Stimulated activated CD8-positive, alpha-beta memory T cell treated with anti-CD3 and anti-CD28 coated beads, Interleukin-4, amount 100 ng/mL, for 48 hours (primary cell): ENCODE results near the gene LACRT.

Source experiments
- DNase-seq: peaks from one replicate; pipeline ENCODE4 v3.0.0-alpha.2; 2020

Gene LACRT

DNA sequence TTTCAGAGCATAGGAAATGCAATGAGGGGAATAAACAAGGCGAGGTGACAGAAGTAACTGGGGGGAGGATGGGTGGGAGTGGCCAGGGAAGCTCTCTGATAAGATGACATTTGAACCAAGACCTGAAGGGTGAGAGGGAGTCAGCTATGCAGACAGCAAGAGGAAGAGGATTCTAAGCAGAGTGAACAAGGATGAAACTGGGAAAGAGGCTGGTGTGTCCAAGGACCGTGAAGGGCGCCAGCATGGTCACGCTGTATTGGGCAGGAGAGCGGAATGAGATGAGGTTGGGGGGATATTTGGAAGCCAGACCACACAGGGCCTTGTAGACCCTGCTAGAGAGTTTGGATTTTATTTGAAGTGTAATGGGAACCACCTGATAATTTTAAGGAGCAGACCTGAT is 35.7 kb downstream of the LACRT start:
- DNase-seq: no peak

DNA sequence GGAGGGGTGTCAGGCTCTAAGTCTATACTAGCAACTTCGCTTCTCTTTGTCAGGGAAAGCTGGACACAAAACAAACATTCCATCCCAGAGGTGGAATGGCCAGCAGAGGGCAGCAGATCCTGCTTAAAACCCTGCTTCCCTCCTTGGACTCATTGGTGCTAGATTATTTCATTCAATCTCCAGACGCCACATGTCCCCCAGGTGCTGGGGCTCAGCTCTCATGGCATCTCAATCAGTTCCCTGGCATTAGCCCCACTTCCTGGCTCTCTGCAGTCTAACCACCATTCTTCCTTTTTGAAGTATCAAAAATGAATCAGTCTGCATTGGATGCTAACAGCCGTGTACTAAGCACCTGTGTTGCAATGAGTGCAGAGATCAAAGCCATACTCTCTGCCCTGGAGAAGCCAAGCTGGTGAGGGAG is 38.2 kb downstream of the LACRT start:
- peak; percentile 81 for DNase-seq

GRCh38 chr12:54595471-54595870 is 39.2 kb downstream of the LACRT start:
- DNase-seq: no peak

- DNase-seq: no peak
Measured at GRCh38 chr12:54593725-54594124, 41.0 kb downstream of the LACRT start.

DNA sequence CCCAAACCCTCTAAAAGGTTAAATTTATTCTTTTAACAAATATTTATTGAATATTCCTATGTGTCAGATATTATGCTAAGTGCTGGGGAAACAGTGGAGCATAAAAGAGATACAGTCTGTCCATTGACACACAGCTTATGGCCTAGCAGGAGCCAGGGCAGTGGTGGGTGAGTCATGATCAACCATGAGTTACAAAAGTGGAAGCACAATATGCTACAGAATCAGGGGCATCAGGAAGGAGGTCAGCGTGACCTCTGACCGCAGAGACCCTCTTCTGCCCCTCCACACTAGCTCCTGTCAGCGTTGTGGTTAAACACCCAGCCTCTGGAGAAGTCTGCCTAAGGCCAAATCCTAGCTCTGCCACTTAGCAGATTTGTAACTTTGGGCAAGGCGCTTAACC is 41.6 kb downstream of the LACRT start:
- DNase-seq: no peak

DNA sequence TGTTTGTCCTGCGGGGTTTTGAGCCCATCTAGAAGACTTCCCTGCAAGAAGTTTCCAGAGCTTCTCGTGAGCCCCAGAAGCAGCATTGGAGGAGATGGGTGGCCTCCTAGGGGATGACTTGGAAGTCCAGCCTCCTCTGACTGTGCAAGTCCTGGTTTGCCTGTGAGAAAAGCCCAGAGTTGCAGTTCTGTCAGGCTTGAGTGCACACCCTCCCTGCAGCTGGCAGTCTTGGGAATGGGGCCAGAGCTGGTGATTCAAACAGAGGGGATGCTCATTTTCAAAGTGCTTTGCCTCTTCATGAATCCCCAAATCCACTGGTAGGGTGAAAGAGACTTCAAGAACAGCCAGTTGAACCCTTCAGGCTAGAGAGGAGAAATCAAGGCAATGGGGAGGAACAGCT is 42.4 kb downstream of the LACRT start:
- no peak for DNase-seq

DNA sequence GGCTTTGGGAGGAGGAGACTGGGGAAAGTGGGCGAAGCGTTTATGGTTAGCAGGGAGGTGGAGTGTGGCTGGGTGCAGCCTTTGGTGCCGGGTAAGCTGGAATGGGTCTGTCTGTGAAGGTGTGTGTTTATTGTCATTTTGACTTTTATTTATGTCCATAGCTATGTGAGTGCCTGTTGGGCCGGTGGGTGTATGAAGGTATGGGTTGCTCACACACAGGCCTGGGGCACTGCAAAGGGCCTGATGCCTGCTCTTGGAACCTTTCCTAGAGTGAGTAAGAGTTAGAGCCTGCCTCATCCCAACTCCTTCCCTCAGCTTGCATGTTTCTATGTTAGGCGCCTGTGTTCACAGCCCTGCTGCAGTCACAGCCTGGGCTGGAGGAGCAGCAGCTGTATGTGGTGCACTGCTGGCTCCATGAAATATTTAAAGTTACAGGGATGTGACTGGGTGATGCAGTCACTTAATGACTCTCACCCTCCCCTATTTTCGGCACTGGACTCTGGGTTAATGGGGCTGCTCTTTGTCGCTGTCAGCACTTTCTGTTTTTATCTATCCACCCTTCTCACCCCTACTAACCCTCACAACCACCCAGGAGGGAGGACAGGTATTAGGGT is 43.6 kb downstream of the LACRT start:
- DNase-seq: no peak

DNA sequence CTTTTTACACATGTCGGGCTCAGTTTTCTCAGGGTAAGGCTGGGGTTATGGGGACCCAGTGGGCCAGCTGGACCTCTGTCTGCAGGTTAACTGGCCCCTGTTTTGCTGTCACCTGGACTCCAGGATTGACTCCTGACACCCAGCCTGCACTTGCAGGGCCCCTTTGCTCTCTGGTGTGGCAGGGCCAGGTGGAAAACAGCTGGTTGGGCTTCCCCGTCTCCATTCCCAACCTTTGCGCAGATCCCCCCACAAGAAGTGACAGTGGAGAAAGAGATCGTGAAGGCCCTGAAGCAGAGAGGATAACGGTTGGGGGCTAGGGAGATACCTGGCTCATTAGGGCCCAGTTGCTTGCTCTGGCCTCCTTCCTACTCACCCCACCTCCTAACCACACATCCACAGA is 44.7 kb downstream of the LACRT start:
- DNase-seq: no peak

GRCh38 chr12:54588890-54589267 is 45.8 kb downstream of the LACRT start:
- DNase-seq: no peak

- no peak for DNase-seq
Measured at GRCh38 chr12:54588110-54588889, 46.4 kb downstream of the LACRT start, which contains the start of gene PPP1R1A. TSS of gene PPP1R1A (minus strand) at chr12:54588659. CDS start at chr12:54588488, 171 bp downstream.

DNA sequence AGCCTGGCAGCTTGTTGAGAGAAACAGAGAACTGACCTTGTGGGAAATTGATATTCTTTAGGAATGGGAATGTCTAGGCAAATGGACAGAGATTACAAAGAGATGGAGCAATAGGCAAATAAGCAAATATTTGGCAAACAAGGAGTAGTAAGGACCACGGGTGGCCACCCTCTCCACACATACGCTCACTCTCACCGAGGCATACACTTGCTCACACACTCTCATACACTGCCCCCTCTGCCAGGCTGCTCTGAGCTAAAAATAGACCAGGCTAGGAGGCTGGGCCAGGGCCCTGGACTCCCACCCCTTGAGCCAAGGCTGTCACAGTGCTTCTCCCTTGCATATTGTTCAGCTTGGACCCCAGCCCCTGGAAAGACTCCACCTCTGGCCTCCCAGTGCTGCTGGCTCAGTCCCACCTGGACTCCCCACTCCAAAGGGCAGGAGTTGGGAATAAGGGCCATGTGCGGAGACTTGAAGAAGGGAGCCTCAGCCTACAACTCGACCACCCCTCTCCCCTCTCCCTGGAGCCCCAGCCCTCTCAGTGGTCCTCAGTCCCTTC is 47.3 kb downstream of the LACRT start:
- no peak for DNase-seq

- no peak for DNase-seq
Measured at GRCh38 chr12:54586620-54587019, 48.1 kb downstream of the LACRT start.

DNA sequence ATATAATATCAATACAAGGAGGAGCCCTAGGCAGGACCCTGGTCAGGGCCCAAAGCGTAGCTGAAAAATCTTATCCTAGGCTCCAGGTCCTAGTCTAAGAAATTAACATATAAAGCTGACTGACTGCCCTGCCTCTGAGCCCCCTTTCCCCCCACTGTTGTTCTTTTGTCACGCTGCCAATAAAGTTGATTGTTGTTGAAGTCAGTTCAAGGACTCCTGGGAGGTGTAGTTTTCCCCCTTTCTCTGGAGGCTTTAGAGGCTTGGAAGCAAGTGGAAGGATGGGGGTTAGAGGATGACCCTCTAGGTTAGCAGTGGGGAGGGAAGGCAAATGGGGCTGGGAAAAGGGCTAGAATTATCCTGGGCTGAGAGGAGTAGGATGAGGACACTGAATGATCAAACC is 49.5 kb downstream of the LACRT start:
- DNase-seq: no peak

DNA sequence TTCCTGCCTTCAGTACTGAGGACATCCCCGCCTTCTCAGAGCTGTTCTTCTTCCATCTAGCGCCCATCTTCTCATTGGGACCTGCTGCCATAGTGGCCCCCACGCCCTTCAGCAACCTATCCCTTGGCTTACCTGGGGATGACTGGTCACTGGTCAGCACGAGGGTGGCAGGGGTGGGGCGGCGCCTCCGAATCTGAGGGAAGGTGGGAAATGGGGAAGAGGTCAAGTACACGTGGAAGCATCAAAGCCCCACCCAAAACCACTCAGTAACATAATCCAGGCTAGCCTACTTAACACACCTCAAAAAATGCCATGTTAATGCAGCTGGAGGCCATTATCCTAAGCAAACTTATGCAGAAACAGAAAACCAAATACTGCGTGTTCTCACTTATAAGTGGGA is 50.6 kb downstream of the LACRT start:
- no peak for DNase-seq

GRCh38 chr12:54583726-54584125 is 51.0 kb downstream of the LACRT start:
- no peak for DNase-seq

- no peak for DNase-seq
Measured at GRCh38 chr12:54581412-54581811, 53.3 kb downstream of the LACRT start.
